Activated CD8-positive, alpha-beta memory T cell treated with anti-CD3 and anti-CD28 coated beads, Interleukin-2, amount 10 ng/mL, durations not matched to agents 7 days and 5 days (primary cell): ENCODE results near the gene PAK5. TPM values are rescaled to one million over a fixed set of nuclear protein-coding genes. Genes with fewer than 3 reads are reported as not detected.

ENCODE experiments used
- ATAC-seq: fragments of 150-1000 bp; cut with Tn5 transposase; one replicate; pipeline ENCODE4 v1.10.0; 2021; ENCODE audit warnings: moderate library complexity
- CTCF ChIA-PET: fragments of 350-600 bp; sonication (Branson Sonifier 250); formaldehyde crosslinking; loops from one replicate; lab custom pipeline; 2021; ENCODE audit warnings: antibody characterized with exemption; lab: Charles Lee
- DNase-seq: peaks from one replicate; pipeline ENCODE4 v3.0.0-alpha.2; 2020
- H3K27ac Mint-ChIP-seq: one replicate; pipeline ENCODE4 v1.8.0; 2021; ENCODE audit warnings: mild to moderate bottlenecking, mixed read lengths
- H3K27me3 Mint-ChIP-seq: one replicate; pipeline ENCODE4 v1.8.0; 2021; ENCODE audit warnings: mixed read lengths
- H3K36me3 Mint-ChIP-seq: one replicate; pipeline ENCODE4 v1.8.0; 2021; ENCODE audit warnings: mild to moderate bottlenecking, mixed read lengths
- H3K4me1 Mint-ChIP-seq: one replicate; pipeline ENCODE4 v1.8.0; 2021; ENCODE audit warnings: mixed read lengths
- H3K4me3 Mint-ChIP-seq: one replicate; pipeline ENCODE4 v1.8.0; 2021; ENCODE audit warnings: mild to moderate bottlenecking, moderate library complexity, mixed read lengths
- H3K9me3 Mint-ChIP-seq: one replicate; pipeline ENCODE4 v1.8.0; 2022; ENCODE audit warnings: low read depth, mixed read lengths
- total RNA-seq, 2 experiments: library from RNA; stranded (reverse); gene quantifications; one replicate each; pipeline ENCODE4 v1.2.3, GENCODE V29; 2021

Gene PAK5
- total RNA-seq, 2 experiments from 2014 or later, result not detected

DNA sequence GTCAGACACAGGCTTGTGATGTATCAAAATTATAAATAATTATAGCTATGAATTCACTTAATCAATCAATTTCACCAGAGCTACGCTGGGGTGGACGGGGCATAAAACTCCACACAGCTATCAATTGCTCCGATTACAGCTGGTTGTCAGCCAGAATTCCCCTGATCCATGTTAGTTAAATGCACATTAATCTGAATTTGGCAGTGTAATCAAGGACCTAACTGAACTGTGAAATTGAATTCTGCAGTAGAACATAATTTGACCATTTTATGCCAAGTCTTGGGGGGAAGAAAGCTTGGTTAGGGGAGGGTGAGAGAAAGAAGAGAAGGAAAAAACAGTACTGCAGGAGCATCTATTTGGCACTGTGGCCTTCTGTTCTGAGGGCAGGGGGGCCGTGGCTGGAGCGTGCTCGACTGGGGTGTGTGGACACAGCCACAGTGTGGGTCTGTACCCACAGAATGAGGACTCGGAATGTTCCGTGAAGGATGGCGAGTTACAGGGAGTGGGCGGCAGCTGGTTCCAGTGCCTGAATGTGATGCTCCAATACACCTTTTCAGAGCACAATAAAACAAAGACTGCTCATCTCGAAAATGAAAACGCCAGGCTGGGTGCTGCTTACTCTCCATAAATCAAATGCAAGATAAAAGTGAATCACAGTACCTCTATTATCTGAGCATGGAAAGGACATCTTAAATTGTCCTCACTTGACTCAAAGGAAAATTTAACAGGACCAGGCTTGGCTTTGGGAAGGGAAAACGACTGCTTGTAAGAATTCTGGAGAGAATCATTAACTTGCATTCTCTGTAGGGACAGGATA lies 265.3 kb downstream of the PAK5 start:
- CTCF ChIA-PET, result no interaction called here
- Mint-ChIP-seq H3K36me3 (no peaks in the 10 kb centered on the region), H3K9me3 (no peaks in the 10 kb centered on the region), H3K4me3 (no peak overlapping the region), H3K4me1 (no peaks in the 10 kb centered on the region), H3K27ac (no peak overlapping the region), H3K27me3 (no peaks in the 10 kb centered on the region)
- no peak for ATAC-seq
- DNase-seq, result no peak

DNA sequence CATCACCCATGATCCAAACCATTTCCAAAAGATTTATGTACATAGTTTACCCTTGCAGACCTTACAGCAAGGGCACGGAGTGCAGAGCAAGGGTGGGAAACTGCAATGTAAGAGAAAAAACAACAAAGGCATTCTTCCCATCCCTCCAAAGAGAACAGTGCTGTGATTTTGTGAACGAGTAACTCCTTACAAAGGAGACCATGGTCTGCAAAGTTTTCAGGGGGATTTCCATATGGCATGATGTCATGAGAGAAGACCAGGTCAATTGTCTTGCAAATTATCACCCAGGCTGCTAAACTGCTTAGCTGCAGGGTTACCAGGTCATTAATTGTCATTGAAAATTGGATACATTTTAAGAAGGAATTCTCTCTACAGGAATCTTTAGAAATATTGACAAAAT lies 266.2 kb downstream of the PAK5 start:
- H3K27me3 Mint-ChIP-seq, result no peaks in the 10 kb centered on the region
- ATAC-seq, result no peak
- CTCF ChIA-PET, result interaction anchor here (0.8 kb wide), 1 partner anchor 10 kb away, joined by 3 read pairs; no protein-coding TSS in a partner anchor

DNA sequence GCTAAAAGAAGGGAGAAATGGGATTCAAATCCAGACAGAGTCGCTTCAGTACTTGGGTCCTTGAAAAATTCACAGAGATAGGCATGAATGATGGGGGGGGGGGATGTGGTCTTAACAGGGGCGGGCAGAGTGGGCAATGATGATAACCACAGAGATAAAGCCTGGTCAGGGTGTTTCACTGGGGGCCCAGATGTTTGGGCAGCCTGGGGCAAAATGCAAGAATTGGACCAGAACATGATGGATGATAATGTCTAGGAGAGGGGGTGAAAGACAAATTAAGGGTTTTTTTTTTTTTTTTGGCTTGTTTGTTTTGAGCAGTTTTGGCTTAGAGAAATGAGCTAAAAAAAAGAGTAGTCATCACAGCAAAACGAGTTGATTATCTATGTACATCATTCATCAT lies 267.1 kb downstream of the PAK5 start:
- H3K27me3 Mint-ChIP-seq, result no peaks in the 10 kb centered on the region
- H3K36me3 Mint-ChIP-seq, result no peaks in the 10 kb centered on the region
- DNase-seq (no peak), ATAC-seq (no peak)
- no peaks in the 10 kb centered on the region for H3K4me1 Mint-ChIP-seq
- no peak overlapping the region for H3K27ac Mint-ChIP-seq
- no peak overlapping the region for H3K4me3 Mint-ChIP-seq
- CTCF ChIA-PET, result interaction anchor here (0.7 to 0.8 kb wide), 2 partner anchors 10 to 78 kb away, joined by 3 read pairs; no protein-coding TSS in a partner anchor
- H3K9me3 Mint-ChIP-seq, result no peaks in the 10 kb centered on the region

More for the DNA sequence above, 266.2 kb downstream of the PAK5 start:
- Mint-ChIP-seq H3K27ac (no peak overlapping the region), H3K4me1 (no peaks in the 10 kb centered on the region), H3K36me3 (no peaks in the 10 kb centered on the region), H3K9me3 (no peaks in the 10 kb centered on the region), H3K4me3 (no peak overlapping the region)
- no peak for DNase-seq

DNA sequence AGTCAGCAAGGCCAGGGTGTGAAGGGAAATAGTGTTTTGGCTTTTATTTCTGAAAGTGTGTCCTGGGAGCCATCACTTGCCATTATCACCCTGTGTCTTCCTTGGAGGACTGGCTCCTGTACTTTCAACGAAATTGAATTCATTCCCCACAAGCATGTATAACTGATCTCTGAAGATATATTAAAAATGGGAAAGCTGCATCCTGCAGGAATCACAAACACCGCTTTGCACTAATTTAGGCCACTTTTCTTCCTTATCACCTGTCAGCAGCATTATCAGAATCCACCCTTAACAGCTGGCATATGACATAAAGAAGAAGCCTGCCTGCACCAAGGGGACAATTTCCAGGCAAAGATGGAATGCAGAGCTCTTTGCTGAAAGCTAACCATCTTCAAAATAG lies 268.3 kb downstream of the PAK5 start:
- H3K27me3 Mint-ChIP-seq, result no peaks in the 10 kb centered on the region
- ATAC-seq (no peak), DNase-seq (no peak)
- H3K4me3 Mint-ChIP-seq, result no peak overlapping the region
- no peaks in the 10 kb centered on the region for H3K4me1 Mint-ChIP-seq
- CTCF ChIA-PET, result no interaction called here
- no peak overlapping the region for H3K27ac Mint-ChIP-seq
- no peaks in the 10 kb centered on the region for H3K9me3 Mint-ChIP-seq
- no peaks in the 10 kb centered on the region for H3K36me3 Mint-ChIP-seq

DNA sequence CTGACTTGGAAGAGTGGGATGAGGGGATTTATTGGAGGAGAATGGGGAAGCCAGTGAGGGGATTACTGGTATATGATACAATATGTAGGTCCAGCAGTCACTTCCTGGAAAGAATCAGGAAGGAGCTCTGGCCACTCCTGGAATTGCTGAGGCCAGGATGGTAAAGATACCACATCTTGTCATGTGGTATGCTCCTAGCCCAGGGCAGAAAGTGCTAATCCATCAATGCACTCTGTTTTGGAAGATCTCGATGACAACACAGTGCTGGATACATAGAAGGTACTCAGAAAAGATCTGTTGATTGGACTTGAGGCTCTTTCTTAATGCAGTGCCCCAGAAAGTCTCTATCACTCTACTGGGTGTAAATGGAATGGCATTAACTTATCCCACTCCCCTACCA lies 271.9 kb downstream of the PAK5 start:
- no peak overlapping the region for H3K4me3 Mint-ChIP-seq
- CTCF ChIA-PET, result no interaction called here
- no peaks in the 10 kb centered on the region for H3K27me3 Mint-ChIP-seq
- H3K27ac Mint-ChIP-seq, result no peak overlapping the region
- no peaks in the 10 kb centered on the region for H3K9me3 Mint-ChIP-seq
- DNase-seq (no peak), ATAC-seq (no peak)
- H3K36me3 Mint-ChIP-seq, result no peaks in the 10 kb centered on the region
- H3K4me1 Mint-ChIP-seq, result no peaks in the 10 kb centered on the region

DNA sequence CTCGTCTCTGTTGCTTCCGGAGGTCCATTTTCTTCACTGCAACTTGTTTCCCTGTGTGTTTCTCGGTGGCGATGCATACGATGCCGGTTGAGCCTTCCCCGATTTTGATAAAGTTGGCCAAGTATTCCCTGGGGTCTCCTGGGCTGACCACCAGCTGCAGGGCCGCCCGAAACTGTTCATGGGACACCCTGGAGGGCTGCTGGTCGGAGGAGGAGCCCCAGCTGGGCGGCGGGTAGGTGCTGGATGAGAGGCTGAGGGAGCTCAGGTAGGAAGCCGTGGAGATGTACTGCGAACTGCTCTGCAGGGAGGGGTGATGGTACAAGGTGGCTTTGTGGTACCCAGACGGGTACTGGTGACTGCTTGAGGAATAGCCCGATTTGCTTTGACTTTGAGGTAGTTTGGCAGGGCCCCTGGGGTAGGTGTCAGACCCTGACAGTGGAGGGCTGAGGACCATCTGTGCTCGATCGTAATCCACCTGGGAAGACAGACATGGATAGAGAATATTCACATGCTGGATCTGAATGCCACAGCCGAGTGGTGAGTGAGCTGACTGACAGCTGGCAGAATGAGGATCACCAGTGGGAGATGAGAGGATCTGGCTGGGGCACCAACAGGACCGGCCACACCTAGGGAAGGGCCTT lies 272.8 kb downstream of the PAK5 start:
- Mint-ChIP-seq H3K4me1 (no peaks in the 10 kb centered on the region), H3K4me3 (no peak overlapping the region), H3K27ac (no peak overlapping the region), H3K9me3 (no peaks in the 10 kb centered on the region), H3K27me3 (no peaks in the 10 kb centered on the region), H3K36me3 (no peaks in the 10 kb centered on the region)
- ATAC-seq (no peak), DNase-seq (no peak)
- CTCF ChIA-PET, result no interaction called here

DNA sequence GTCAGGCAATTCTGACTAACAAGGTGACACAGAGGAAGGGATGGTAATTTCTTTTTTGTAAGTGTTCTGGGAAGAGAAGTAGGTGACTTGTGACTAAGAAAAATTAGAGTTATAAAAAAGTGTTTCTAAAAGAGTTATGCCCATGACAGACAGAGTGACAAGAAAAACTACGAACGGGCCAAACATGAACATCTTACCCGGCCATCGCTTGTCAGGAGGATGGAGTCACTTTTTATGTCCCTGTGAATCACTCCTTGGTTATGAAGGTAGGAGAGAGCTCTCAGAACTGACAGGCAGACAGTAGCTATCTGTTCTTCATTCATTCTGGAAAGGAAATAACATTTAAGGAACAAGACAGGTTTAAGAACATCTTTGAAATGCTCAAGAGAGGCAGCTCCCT lies 281.5 kb downstream of the PAK5 start:
- CTCF ChIA-PET, result no interaction called here

DNA sequence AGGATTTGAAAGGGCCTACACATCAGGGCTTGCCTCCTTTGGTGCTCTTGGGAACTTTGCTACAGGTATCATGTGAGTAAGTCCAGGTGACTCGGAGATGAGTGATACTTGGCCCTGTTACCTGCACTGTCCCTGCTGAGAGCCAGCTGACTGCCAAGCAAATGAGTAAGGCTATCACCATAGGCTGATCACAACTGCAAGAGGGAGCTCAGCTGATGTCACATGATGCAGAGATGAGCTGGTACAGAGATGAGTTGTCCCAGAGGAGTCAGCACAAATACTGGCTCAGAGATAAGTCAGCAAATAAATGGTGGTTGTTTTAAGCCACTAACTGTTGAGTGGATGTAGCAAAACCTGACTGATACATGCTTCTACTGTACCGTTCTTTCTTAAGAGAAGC lies 283.1 kb downstream of the PAK5 start:
- DNase-seq, result no peak
- no peaks in the 10 kb centered on the region for H3K36me3 Mint-ChIP-seq
- CTCF ChIA-PET, result no interaction called here
- H3K4me3 Mint-ChIP-seq, result no peak overlapping the region
- H3K4me1 Mint-ChIP-seq, result no peaks in the 10 kb centered on the region
- peaks cover 4% of the 10 kb centered on the region for H3K9me3 Mint-ChIP-seq
- H3K27me3 Mint-ChIP-seq, result no peaks in the 10 kb centered on the region
- ATAC-seq, result no peak
- H3K27ac Mint-ChIP-seq, result no peak overlapping the region

More for the DNA sequence above, 281.5 kb downstream of the PAK5 start:
- Mint-ChIP-seq H3K4me3 (no peak overlapping the region), H3K36me3 (no peaks in the 10 kb centered on the region), H3K27ac (no peak overlapping the region), H3K9me3 (no peaks in the 10 kb centered on the region), H3K27me3 (no peaks in the 10 kb centered on the region), H3K4me1 (no peaks in the 10 kb centered on the region)
- ATAC-seq (no peak), DNase-seq (no peak)

DNA sequence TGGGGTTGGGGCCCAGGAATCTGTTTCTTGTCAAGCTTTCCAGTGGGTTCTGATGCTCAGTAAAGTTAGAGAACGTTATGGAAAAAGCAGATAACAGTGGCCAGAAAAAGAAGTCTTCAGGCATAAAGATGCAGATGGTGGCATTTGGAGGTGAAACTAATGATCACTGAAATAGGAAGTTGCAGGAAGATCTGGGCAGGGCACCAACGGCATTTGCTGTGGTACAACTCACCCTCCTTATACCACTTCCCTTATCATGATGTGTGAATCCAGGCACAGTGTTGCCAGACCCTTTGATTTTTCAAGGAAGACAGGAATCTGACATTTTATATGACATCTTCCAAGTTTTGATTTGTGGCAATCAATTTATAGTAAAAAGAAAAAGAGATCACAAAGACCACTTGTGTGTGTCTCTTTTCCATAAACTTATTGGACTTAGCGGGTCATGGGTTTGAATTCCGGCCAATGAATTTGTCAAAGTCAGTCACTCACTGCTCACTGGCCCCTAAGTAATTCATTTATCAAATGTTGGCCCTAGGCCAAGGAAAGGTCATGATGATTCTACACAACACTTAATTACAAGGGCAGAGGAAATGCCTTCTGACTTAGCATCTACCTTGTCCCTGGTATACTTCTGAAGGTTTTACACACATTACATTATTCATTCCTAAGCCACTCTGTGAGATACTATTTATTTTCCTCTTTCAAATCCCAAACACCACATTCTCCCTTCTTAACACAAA lies 286.9 kb downstream of the PAK5 start:
- H3K4me1 Mint-ChIP-seq, result no peaks in the 10 kb centered on the region
- no peak overlapping the region for H3K4me3 Mint-ChIP-seq
- DNase-seq, result no peak
- no peaks in the 10 kb centered on the region for H3K27me3 Mint-ChIP-seq
- CTCF ChIA-PET, result no interaction called here
- peaks cover 4% of the 10 kb centered on the region for H3K9me3 Mint-ChIP-seq
- no peak for ATAC-seq
- H3K27ac Mint-ChIP-seq, result no peak overlapping the region
- no peaks in the 10 kb centered on the region for H3K36me3 Mint-ChIP-seq

DNA sequence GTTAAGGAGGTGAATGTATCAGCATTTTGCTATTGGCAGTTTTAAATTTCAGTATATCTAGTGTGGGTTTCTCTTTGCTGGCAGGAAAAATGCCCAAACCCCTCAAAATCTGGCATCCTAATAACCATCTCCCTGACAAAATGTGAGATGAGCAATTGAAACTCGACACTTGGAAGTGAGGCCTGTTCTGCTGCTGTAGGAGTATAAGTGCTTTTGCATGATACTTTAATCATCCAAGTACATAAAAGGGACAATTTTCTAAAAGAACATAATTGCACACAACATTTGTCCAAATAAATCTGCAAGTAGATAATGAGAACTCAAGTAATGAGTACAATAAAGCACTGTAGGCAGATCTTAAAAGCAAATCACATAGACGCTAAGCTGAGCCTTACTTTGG lies 288.0 kb downstream of the PAK5 start:
- CTCF ChIA-PET, result no interaction called here
- H3K9me3 Mint-ChIP-seq, result peaks cover 4% of the 10 kb centered on the region
- H3K36me3 Mint-ChIP-seq, result no peaks in the 10 kb centered on the region

DNA sequence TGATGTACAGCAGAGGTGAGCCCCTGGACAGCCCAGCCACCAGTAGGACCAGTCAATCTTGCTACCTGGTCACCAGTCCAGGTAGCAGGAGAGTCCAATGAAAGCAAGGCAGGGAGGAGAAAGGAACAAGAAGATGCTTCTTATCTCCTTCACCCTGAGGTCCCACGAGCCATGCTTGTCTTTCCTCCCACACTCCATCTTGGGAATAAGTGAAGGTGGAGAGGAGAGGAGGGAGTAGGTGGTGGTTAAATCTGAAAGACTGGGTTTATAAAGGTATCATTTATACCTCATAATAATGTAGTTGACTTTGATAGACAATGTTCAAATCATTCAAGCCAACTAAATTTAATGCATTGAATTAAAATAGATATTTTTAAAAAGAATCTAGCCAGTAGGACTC lies 288.6 kb downstream of the PAK5 start:
- CTCF ChIA-PET, result no interaction called here
- DNase-seq, result no peak
- Mint-ChIP-seq H3K4me1 (no peaks in the 10 kb centered on the region), H3K9me3 (peaks cover 4% of the 10 kb centered on the region), H3K4me3 (no peak overlapping the region), H3K27ac (no peak overlapping the region), H3K27me3 (no peaks in the 10 kb centered on the region), H3K36me3 (no peaks in the 10 kb centered on the region)
- ATAC-seq, result no peak

More for the DNA sequence above, 288.0 kb downstream of the PAK5 start:
- ATAC-seq, result no peak
- H3K4me1 Mint-ChIP-seq, result no peaks in the 10 kb centered on the region
- DNase-seq, result no peak
- no peaks in the 10 kb centered on the region for H3K27me3 Mint-ChIP-seq
- no peak overlapping the region for H3K27ac Mint-ChIP-seq
- H3K4me3 Mint-ChIP-seq, result no peak overlapping the region

DNA sequence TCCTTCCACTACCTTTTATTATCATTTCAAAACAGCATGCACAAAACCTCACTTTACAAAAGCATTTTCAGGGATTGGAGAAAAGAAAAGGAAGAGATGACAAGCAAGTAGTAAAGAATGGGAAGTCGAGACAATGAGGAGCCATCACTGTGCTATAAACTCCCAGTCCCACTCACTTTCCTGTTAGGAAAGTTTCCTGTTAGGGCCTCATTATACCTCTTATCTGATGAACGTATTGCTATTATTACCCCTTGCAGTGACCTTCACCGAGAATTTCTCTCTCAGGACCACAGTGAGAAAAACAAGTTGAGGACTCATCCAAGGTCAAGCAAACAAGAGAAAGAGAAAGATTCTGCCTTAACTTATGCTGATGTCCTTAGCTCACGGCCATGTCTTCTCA lies 295.7 kb downstream of the PAK5 start:
- CTCF ChIA-PET, result no interaction called here
- Mint-ChIP-seq H3K36me3 (no peaks in the 10 kb centered on the region), H3K4me1 (no peaks in the 10 kb centered on the region), H3K9me3 (no peaks in the 10 kb centered on the region), H3K27ac (no peak overlapping the region), H3K4me3 (no peak overlapping the region), H3K27me3 (no peaks in the 10 kb centered on the region)
- DNase-seq (no peak), ATAC-seq (no peak)

DNA sequence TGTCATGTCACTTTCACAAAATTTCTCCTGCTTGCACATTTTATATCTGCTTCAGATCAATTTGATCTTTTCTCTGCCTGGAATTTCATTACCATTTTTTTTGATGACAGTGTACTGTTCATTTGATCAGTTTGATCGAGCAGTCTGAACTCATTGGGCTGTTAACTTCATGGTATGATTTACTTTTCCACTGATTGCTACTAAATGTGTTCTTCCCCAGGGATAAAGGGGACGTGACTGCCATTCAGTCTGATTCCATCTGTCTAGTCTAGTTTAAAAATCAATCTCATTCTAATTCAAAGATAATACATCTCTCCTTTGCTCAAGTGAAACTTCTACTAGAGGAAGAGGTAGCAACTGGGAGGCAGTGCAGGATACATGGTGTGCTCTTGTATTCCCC lies 303.4 kb downstream of the PAK5 start:
- Mint-ChIP-seq H3K36me3 (no peaks in the 10 kb centered on the region), H3K27me3 (no peaks in the 10 kb centered on the region), H3K4me3 (no peak overlapping the region), H3K4me1 (no peaks in the 10 kb centered on the region), H3K27ac (no peak overlapping the region), H3K9me3 (no peaks in the 10 kb centered on the region)
- CTCF ChIA-PET, result no interaction called here
- ATAC-seq, result no peak
- DNase-seq, result no peak
